GM19455 (cell line): ENCODE measurements around the gene PCDHA1.

Experiments
- ATAC-seq: cut with Tn5 transposase; IDR thresholded peaks from one replicate; pipeline ENCODE4 v1.9.1; 2021; ENCODE audit not compliant: unreplicated experiment

Gene PCDHA1

GRCh38 chr5:141040093-141040770 is 254.3 kb downstream of the PCDHA1 start:
- ATAC-seq = no peak

GRCh38 chr5:141040771-141041426 is 255.0 kb downstream of the PCDHA1 start:
- ATAC-seq = no peak

GRCh38 chr5:141041427-141041785 is 255.5 kb downstream of the PCDHA1 start:
- no peak for ATAC-seq

GRCh38 chr5:141042555-141042954 is 256.6 kb downstream of the PCDHA1 start:
- ATAC-seq = no peak

- no peak for ATAC-seq
Measured at GRCh38 chr5:141050622-141051520, 264.9 kb downstream of the PCDHA1 start, which contains the start of gene PCDHB1. Gene PCDHB1 (plus strand): TSS chr5:141051374. CDS start chr5:141051471, 97 bp downstream.

GRCh38 chr5:141051521-141051866 is 265.6 kb downstream of the PCDHA1 start:
- ATAC-seq = no peak
